ENCODE results near the gene SUMO2.
"Not testable (repeated sequence)": the region's sequence is repeated elsewhere in the genome, so short reads cannot be mapped to it uniquely, and the experiment has no call there.

- TF ChIP-seq EZH2phosphoT487 (IDR thresholded peaks at IDR 0.05; ENCODE audit: insufficient read depth, low read depth); EZH2 (IDR thresholded peaks at IDR 0.05; ENCODE audit: insufficient read depth, poor library complexity, severe bottlenecking): not testable (repeated sequence)
Observed at GRCh38 chr17:75133607-75134347, 49.0 kb downstream of the SUMO2 start.
